Lower lobe of right lung (tissue), 2 donors: ENCODE data around the gene WDR72. TPM values are rescaled to one million over a fixed set of nuclear protein-coding genes. Genes with fewer than 3 reads are reported as not detected.

Experiments
- ATAC-seq, 2 donors: fragments of 200-7000 bp; cut with Tn5 transposase; one replicate each; pipeline ENCODE4 v1.9.1; 2020 to 2022; ENCODE audit warnings: mild to moderate bottlenecking in 2 of 2, moderate library complexity in 2 of 2
- DNase-seq: peaks from one replicate; pipeline ENCODE4 v3.0.0-alpha.2; 2020
- H3K27ac ChIP-seq: fragments of 200-600 bp; one replicate; pipeline ENCODE4 v1.8.0; 2022
- H3K27me3 ChIP-seq: fragments of 200-600 bp; one replicate; pipeline ENCODE4 v1.8.0; 2022; ENCODE audit warnings: low read depth
- H3K36me3 ChIP-seq: fragments of 200-600 bp; one replicate; pipeline ENCODE4 v1.8.0; 2022; ENCODE audit warnings: mild to moderate bottlenecking
- H3K4me1 ChIP-seq: fragments of 200-600 bp; one replicate; pipeline ENCODE4 v1.8.0; 2022
- H3K4me3 ChIP-seq: fragments of 200-600 bp; one replicate; pipeline ENCODE4 v1.8.0; 2022; ENCODE audit warnings: mild to moderate bottlenecking
- H3K9me3 ChIP-seq: fragments of 200-600 bp; one replicate; pipeline ENCODE4 v1.8.0; 2022
- CTCF ChIP-seq: fragments of 200-600 bp; IDR thresholded peaks from one replicate; pipeline ENCODE4 v1.8.0; 2022; ENCODE audit warnings: antibody characterized with exemption, mild to moderate bottlenecking
- intact Hi-C: fragments of 100-400 bp; cut with DNase I; formaldehyde crosslinking; loops from one replicate; pipeline ENCODE4 v1.11.0; 2022
- total RNA-seq: library from RNA; stranded (reverse); fragmentation: NEBNext Ultra II Directional; extraction: Animal tissue kit (Norgen Biotek cat#: 25700); gene quantifications from one replicate; pipeline ENCODE4 v1.2.1, GENCODE V29; 2021
- donor health status: DM: no; HTN: yes; CAD: no; lungs with severe emphysema.

Gene WDR72
- total RNA-seq, 1 donor from 2014 or later, result 1.5 TPM

- ATAC-seq (no peak), DNase-seq (no peak)
- no peak overlapping the region for H3K27ac ChIP-seq
- H3K36me3 ChIP-seq, result no peaks in the 10 kb centered on the region
- TF ChIP-seq CTCF, result no peak
- intact Hi-C loops, result no loop called here
- peaks cover under 1% of the 10 kb centered on the region for H3K27me3 ChIP-seq
- H3K4me1 ChIP-seq, result no peaks in the 10 kb centered on the region
- no peaks in the 10 kb centered on the region for H3K9me3 ChIP-seq
- no peak overlapping the region for H3K4me3 ChIP-seq
Measured at GRCh38 chr15:53753813-53754212, 5.7 kb downstream of the WDR72 start.

- intact Hi-C loops, result no loop called here
- no peak overlapping the region for H3K27ac ChIP-seq
- no peaks in the 10 kb centered on the region for H3K9me3 ChIP-seq
- H3K4me3 ChIP-seq, result no peak overlapping the region
- ATAC-seq (no peak), DNase-seq (no peak)
- H3K4me1 ChIP-seq, result no peaks in the 10 kb centered on the region
- H3K27me3 ChIP-seq, result no peaks in the 10 kb centered on the region
- no peaks in the 10 kb centered on the region for H3K36me3 ChIP-seq
- TF ChIP-seq CTCF, result no peak
Measured at GRCh38 chr15:53752406-53752805, 7.1 kb downstream of the WDR72 start.

GRCh38 chr15:53747501-53748068, 11.9 kb downstream of the WDR72 start:
- Histone ChIP-seq H3K27ac (no peak overlapping the region), H3K36me3 (no peaks in the 10 kb centered on the region), H3K27me3 (no peaks in the 10 kb centered on the region), H3K4me3 (no peak overlapping the region), H3K4me1 (no peaks in the 10 kb centered on the region), H3K9me3 (no peaks in the 10 kb centered on the region)
- intact Hi-C loops, result no loop called here
- DNase-seq (no peak), ATAC-seq (no peak)
- TF ChIP-seq CTCF, result no peak

- no peak overlapping the region for H3K4me3 ChIP-seq
- ATAC-seq (no peak), DNase-seq (no peak)
- no peak overlapping the region for H3K27ac ChIP-seq
- H3K4me1 ChIP-seq, result no peaks in the 10 kb centered on the region
- intact Hi-C loops, result no loop called here
- H3K36me3 ChIP-seq, result no peaks in the 10 kb centered on the region
- no peaks in the 10 kb centered on the region for H3K27me3 ChIP-seq
- no peak for TF ChIP-seq CTCF
- H3K9me3 ChIP-seq, result no peaks in the 10 kb centered on the region
Measured at GRCh38 chr15:53746101-53746500, 13.4 kb downstream of the WDR72 start.

GRCh38 chr15:53739651-53740050, 19.8 kb downstream of the WDR72 start:
- H3K27me3 ChIP-seq, result no peaks in the 10 kb centered on the region
- H3K9me3 ChIP-seq, result no peaks in the 10 kb centered on the region
- no peaks in the 10 kb centered on the region for H3K36me3 ChIP-seq
- DNase-seq (no peak), ATAC-seq (no peak)
- no peak overlapping the region for H3K4me3 ChIP-seq
- H3K27ac ChIP-seq, result no peak overlapping the region
- TF ChIP-seq CTCF, result no peak
- H3K4me1 ChIP-seq, result no peaks in the 10 kb centered on the region
- intact Hi-C loops, result no loop called here

GRCh38 chr15:53739187-53739586, 20.3 kb downstream of the WDR72 start:
- H3K4me3 ChIP-seq, result no peak overlapping the region
- no peaks in the 10 kb centered on the region for H3K9me3 ChIP-seq
- no peak for ATAC-seq
- H3K36me3 ChIP-seq, result no peaks in the 10 kb centered on the region
- TF ChIP-seq CTCF, result no peak
- no peak overlapping the region for H3K27ac ChIP-seq
- H3K4me1 ChIP-seq, result no peaks in the 10 kb centered on the region
- DNase-seq, result no peak
- intact Hi-C loops, result no loop called here
- H3K27me3 ChIP-seq, result no peaks in the 10 kb centered on the region
